ENCODE results near the gene C16orf89.

DNA sequence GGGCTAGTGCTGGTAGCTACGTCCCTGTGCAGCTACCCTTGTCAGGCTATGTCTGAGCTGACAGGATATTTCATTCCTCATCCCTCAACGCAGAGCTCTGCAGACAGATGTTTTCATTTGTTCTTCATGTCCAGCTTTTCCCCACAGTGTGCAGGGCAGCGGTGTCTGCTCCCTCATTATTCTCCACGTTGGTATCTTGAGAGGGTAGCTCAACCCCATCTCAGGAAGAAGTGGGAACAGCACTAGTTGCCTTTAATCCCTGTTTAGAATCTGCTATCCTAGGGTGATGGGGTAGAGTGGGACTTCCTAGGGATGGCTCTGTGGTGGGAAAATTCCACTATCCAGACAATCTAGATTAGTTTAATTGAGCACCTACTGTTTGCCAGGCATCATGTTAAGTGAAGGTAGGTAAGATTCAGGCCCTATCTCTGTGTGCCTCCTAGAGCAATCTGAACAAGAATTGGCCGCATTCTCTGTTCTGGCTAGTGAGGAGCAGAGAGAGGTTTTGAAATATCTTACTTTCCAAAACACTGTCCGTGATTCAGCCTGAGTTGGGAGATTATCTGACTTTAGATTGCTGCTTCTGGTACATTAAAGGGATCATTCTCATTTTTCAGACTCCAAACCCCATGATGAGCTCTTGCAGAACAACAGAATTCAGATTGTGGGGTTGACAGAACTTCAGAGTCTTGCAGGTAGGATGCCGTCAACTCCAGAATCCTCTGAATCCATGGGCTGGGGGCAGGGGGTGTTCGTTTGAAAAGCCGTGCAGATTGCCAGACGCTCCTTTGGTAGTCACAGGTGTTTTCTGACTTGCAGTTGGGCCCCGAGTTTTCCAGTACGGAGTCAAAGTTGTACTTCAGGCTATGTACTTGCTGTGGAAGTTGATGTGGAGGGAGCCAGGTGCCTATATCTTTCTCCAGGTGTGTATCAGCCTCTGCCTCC, 6.8 kb upstream of the C16orf89 start:
- TF ChIP-seq, protein P1, sequence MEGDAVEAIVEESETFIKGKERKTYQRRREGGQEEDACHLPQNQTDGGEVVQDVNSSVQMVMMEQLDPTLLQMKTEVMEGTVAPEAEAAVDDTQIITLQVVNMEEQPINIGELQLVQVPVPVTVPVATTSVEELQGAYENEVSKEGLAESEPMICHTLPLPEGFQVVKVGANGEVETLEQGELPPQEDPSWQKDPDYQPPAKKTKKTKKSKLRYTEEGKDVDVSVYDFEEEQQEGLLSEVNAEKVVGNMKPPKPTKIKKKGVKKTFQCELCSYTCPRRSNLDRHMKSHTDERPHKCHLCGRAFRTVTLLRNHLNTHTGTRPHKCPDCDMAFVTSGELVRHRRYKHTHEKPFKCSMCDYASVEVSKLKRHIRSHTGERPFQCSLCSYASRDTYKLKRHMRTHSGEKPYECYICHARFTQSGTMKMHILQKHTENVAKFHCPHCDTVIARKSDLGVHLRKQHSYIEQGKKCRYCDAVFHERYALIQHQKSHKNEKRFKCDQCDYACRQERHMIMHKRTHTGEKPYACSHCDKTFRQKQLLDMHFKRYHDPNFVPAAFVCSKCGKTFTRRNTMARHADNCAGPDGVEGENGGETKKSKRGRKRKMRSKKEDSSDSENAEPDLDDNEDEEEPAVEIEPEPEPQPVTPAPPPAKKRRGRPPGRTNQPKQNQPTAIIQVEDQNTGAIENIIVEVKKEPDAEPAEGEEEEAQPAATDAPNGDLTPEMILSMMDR (IDR thresholded peaks at IDR 0.05; ENCODE audit: insufficient read depth, low read length), result no peak
- TF ChIP-seq SPI1 (IDR thresholded peaks at IDR 0.05; ENCODE audit: borderline replicate concordance, low read depth) (no peak), GABPA (IDR thresholded peaks at IDR 0.05; ENCODE audit: low read depth) (no peak), POLR2AphosphoS5 (IDR thresholded peaks at IDR 0.05; ENCODE audit: low read depth) (no peak)
- TF ChIP-seq, protein P2, sequence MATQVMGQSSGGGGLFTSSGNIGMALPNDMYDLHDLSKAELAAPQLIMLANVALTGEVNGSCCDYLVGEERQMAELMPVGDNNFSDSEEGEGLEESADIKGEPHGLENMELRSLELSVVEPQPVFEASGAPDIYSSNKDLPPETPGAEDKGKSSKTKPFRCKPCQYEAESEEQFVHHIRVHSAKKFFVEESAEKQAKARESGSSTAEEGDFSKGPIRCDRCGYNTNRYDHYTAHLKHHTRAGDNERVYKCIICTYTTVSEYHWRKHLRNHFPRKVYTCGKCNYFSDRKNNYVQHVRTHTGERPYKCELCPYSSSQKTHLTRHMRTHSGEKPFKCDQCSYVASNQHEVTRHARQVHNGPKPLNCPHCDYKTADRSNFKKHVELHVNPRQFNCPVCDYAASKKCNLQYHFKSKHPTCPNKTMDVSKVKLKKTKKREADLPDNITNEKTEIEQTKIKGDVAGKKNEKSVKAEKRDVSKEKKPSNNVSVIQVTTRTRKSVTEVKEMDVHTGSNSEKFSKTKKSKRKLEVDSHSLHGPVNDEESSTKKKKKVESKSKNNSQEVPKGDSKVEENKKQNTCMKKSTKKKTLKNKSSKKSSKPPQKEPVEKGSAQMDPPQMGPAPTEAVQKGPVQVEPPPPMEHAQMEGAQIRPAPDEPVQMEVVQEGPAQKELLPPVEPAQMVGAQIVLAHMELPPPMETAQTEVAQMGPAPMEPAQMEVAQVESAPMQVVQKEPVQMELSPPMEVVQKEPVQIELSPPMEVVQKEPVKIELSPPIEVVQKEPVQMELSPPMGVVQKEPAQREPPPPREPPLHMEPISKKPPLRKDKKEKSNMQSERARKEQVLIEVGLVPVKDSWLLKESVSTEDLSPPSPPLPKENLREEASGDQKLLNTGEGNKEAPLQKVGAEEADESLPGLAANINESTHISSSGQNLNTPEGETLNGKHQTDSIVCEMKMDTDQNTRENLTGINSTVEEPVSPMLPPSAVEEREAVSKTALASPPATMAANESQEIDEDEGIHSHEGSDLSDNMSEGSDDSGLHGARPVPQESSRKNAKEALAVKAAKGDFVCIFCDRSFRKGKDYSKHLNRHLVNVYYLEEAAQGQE (IDR thresholded peaks at IDR 0.05; ENCODE audit: insufficient replicate concordance, low read depth), result no peak
